Right atrium auricular region (tissue), 2 donors: ENCODE data around the gene PAX1. TPM values are rescaled to one million over a fixed set of nuclear protein-coding genes. Genes with fewer than 3 reads are reported as not detected.

Experiments used
- DNase-seq: peaks from one replicate; pipeline ENCODE4 v3.0.0-alpha.2; 2019; ENCODE audit warnings: low spot score
- H3K27ac ChIP-seq, 2 donors: fragments of 200-600 bp; sonication (generic); 1 replicate in 1 of 2; 2 replicates in 1 of 2; pipeline ENCODE4 v1.5.1; 2016 to 2019
- H3K27me3 ChIP-seq, 2 donors: fragments of 200-600 bp; sonication (generic); one replicate each; pipeline versions ENCODE4 v1.5.1 to v1.6.0; 2017 to 2019
- H3K36me3 ChIP-seq: fragments of 200-600 bp; sonication (generic); one replicate; pipeline ENCODE4 v1.5.1; 2016
- H3K4me1 ChIP-seq, 2 donors: fragments of 200-600 bp; sonication (generic); one replicate each; pipeline versions ENCODE4 v1.5.1 to v1.6.0; 2017 to 2019
- H3K4me3 ChIP-seq, 2 donors: fragments of 200-600 bp; sonication (generic); 1 replicate in 1 of 2; 2 replicates in 1 of 2; pipeline ENCODE4 v1.5.1; 2017 to 2019; ENCODE audit warnings: mild to moderate bottlenecking in 1 of 2, moderate library complexity in 1 of 2
- H3K9me3 ChIP-seq, 2 donors: fragments of 200-600 bp; sonication (generic); one replicate each; pipeline ENCODE4 v1.5.1; 2019
- total RNA-seq, 2 donors: library from RNA; depleted of rRNA; stranded (reverse); fragments of >200 nt; gene quantifications; one replicate each; pipeline ENCODE4 v1.1.0, GENCODE V29; 2016
- TF ChIP-seq, protein P1 (sequence below), 2 donors: fragments of 200-600 bp; sonication (generic); IDR thresholded peaks; one replicate each; pipeline ENCODE4 v1.5.1; 2019; ENCODE audit warnings: antibody characterized with exemption in 2 of 2

The PAX1 gene
- total RNA-seq, 2 donors from 2014 or later = not detected

GRCh38 chr20:21714297-21715192 lies 9.1 kb downstream of the PAX1 start:
- Histone ChIP-seq H3K4me1 (no peaks in the 10 kb centered on the region), H3K27me3 (peaks cover 2 to 8% of the 10 kb centered on the region in 2 donors)
- DNase-seq = no peak

GRCh38 chr20:21715193-21715881 lies 9.9 kb downstream of the PAX1 start:
- H3K4me1 ChIP-seq = no peaks in the 10 kb centered on the region
- no peak for DNase-seq
- H3K27me3 ChIP-seq = peaks cover 0 to 8% of the 10 kb centered on the region in 2 donors
- H3K27ac ChIP-seq = no peak overlapping the region
- H3K9me3 ChIP-seq = no peaks in the 10 kb centered on the region
- no peak overlapping the region for H3K4me3 ChIP-seq
- H3K36me3 ChIP-seq = no peaks in the 10 kb centered on the region
- TF ChIP-seq, protein P1, sequence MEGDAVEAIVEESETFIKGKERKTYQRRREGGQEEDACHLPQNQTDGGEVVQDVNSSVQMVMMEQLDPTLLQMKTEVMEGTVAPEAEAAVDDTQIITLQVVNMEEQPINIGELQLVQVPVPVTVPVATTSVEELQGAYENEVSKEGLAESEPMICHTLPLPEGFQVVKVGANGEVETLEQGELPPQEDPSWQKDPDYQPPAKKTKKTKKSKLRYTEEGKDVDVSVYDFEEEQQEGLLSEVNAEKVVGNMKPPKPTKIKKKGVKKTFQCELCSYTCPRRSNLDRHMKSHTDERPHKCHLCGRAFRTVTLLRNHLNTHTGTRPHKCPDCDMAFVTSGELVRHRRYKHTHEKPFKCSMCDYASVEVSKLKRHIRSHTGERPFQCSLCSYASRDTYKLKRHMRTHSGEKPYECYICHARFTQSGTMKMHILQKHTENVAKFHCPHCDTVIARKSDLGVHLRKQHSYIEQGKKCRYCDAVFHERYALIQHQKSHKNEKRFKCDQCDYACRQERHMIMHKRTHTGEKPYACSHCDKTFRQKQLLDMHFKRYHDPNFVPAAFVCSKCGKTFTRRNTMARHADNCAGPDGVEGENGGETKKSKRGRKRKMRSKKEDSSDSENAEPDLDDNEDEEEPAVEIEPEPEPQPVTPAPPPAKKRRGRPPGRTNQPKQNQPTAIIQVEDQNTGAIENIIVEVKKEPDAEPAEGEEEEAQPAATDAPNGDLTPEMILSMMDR (IDR thresholded peaks at IDR 0.05) = no peak

More at GRCh38 chr20:21714297-21715192, 9.1 kb downstream of the PAX1 start:
- no peaks in the 10 kb centered on the region for H3K36me3 ChIP-seq
- no peaks in the 10 kb centered on the region for H3K9me3 ChIP-seq
- no peak overlapping the region for H3K27ac ChIP-seq
- TF ChIP-seq, protein P1 (IDR thresholded peaks at IDR 0.05) = no peak
- no peak overlapping the region for H3K4me3 ChIP-seq

DNA sequence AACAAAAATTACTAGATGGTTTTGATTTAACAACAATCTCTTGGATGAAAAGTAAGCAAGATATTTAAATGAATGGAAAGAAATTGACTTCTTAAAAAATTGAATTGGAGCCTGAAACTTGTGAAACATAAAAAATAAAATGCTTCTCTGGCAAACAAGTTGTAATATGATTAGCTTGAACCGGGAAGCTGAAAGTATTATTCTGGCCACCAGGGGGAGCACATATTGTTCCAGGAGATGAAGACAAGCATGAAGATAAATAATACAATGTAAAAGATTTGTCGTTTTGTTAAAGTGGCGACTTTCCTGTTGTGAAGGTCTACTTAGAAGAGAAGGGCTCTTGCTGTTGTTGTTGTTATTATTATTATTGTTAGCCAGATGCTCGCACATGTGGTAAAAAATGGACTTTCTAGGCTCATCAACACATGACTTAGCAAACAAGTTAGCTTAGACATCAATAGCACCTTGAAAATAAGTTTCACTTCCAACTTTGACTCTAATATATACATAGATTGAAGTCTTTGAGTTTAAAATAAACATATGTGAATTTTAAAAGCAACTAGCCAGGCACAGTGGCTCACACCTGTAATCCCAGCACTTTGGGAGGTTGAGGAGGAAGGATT lies 14.2 kb downstream of the PAX1 start:
- TF ChIP-seq, protein P1 (IDR thresholded peaks at IDR 0.05) = peak; percentile 50 to 83
- no peak overlapping the region for H3K27ac ChIP-seq
- peak; percentile 72 for DNase-seq

DNA sequence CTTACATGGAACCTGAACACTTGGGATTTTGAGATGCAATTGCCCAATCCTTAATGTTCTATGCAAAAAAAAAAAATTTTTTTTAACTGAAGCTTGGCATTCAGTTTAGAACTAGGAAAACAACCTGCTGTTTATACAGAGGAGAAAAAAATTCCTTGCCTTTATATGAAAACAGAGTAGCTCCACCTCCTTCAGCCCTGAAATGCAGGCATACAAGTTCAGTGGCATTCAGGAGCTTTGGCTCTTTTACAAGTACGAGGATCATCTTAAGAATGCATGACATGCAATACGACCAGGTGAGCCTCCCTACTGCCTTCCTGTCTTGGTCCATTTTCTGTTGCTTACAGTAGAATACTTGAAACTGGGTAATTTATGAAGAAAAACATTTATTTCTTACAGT lies 20.4 kb downstream of the PAX1 start:
- Histone ChIP-seq H3K4me1 (no peaks in the 10 kb centered on the region), H3K4me3 (no peak overlapping the region), H3K27me3 (no peaks in the 10 kb centered on the region), H3K27ac (no peak overlapping the region), H3K36me3 (no peaks in the 10 kb centered on the region), H3K9me3 (no peaks in the 10 kb centered on the region)
- TF ChIP-seq, protein P1 (IDR thresholded peaks at IDR 0.05) = no peak
- no peak for DNase-seq

More for the DNA sequence above, 14.2 kb downstream of the PAX1 start:
- no peaks in the 10 kb centered on the region for H3K36me3 ChIP-seq
- no peaks in the 10 kb centered on the region for H3K9me3 ChIP-seq
- H3K4me1 ChIP-seq = no peaks in the 10 kb centered on the region
- no peaks in the 10 kb centered on the region for H3K27me3 ChIP-seq
- no peak overlapping the region for H3K4me3 ChIP-seq

DNA sequence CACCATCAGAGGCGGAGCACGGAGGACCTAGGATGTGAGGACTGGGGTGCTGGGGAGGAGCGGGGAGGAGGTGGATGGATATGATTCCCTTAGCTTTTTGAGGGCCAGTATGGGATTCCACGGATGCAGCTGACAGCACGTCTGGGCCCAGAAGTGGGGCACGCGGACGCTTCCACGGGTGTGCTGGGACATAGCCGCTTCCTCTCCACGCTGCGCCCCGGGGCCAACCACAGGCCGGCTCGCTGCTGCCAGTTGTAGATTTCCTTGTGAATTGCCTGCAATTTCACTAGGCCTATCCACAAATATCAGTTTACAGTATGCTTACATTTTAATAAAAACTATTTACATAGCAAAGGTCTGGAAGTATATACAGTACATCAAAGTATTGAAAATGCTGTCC lies 23.9 kb downstream of the PAX1 start:
- Histone ChIP-seq H3K27me3 (no peaks in the 10 kb centered on the region), H3K36me3 (no peaks in the 10 kb centered on the region), H3K4me3 (no peak overlapping the region), H3K4me1 (no peaks in the 10 kb centered on the region), H3K9me3 (no peaks in the 10 kb centered on the region), H3K27ac (no peak overlapping the region)
- TF ChIP-seq, protein P1 (IDR thresholded peaks at IDR 0.05) = no peak
- no peak for DNase-seq
